ENCODE measurements around the gene NOP14.

DNA sequence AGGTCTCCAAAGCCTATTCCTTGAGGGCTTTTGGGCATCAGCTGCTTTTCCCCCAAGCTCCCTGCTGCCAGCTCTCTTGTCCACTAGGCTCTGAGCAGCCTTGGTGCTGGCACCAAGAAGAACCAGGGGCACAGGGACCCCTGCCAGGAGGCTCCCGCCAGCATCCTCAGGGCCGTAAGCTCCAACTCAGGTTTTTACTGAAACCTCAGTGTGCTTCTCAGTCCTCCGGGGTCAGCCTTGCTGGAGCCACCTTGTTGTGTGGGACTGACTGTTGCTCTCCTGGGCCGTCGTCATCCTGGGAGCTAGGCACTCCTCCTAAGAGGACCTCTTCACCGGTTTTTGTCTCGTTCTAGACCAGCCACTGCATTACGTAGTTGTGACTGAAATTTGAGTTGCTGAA, 38.9 kb downstream of the NOP14 start:
- TF ChIP-seq CTCF (IDR thresholded peaks at IDR 0.05) (no peak), POLR2AphosphoS5 (IDR thresholded peaks at IDR 0.05) (no peak), POLR2A (IDR thresholded peaks at IDR 0.05) (no peak), EP300 (IDR thresholded peaks at IDR 0.05; ENCODE audit: low read depth) (no peak)

Measured in transverse colon (tissue), 4 donors.